ENCODE data around the gene CTSW.

GRCh38 chr11:65912845-65913244, 33.2 kb downstream of the CTSW start:
- TF ChIP-seq POLR2A (IDR thresholded peaks at IDR 0.05; ENCODE audit: low read length): no peak
- TF ChIP-seq GATA1 (IDR thresholded peaks at IDR 0.05; ENCODE audit: low read depth, low read length): no peak

All from erythroblast (primary cell).